HG02970 (cell line): ENCODE measurements around the gene PCDHA3.
"Not testable (repeated sequence)": the region's sequence is repeated elsewhere in the genome, so short reads cannot be mapped to it uniquely, and the experiment has no call there.

ENCODE experiments used
- ATAC-seq: cut with Tn5 transposase; IDR thresholded peaks from one replicate; pipeline ENCODE4 v1.9.1; 2021; ENCODE audit warnings: mild to moderate bottlenecking, moderate library complexity, moderate number of reproducible peaks; ENCODE audit not compliant: unreplicated experiment, low FRiP score

The PCDHA3 gene

GRCh38 chr5:140849831-140850634, 49.2 kb downstream of the PCDHA3 start:
- ATAC-seq: not testable (repeated sequence)
